Subcutaneous adipose tissue (tissue), 4 donors: ENCODE results near the gene DOK3. TPM values are rescaled to one million over a fixed set of nuclear protein-coding genes. Genes with fewer than 3 reads are reported as not detected.

Experiments
- CTCF ChIP-seq: fragments of 450-650 bp; IDR thresholded peaks from one replicate; pipeline ENCODE4 v1.5.1; 2016; ENCODE audit warnings: low read depth, mild to moderate bottlenecking, control low read depth, antibody characterized with exemption, moderate library complexity
- total RNA-seq, 4 donors: library from RNA; depleted of rRNA; stranded (reverse); fragments of >200 nt; gene quantifications; one replicate each; pipeline ENCODE4 v1.1.0, GENCODE V29; 2016

DOK3 gene
- total RNA-seq, 4 donors from 2014 or later = 8.5 to 20.6 (median 11.0) TPM

GRCh38 chr5:177511181-177511580 is 1.6 kb upstream of the DOK3 start:
- no peak for TF ChIP-seq CTCF

DNA sequence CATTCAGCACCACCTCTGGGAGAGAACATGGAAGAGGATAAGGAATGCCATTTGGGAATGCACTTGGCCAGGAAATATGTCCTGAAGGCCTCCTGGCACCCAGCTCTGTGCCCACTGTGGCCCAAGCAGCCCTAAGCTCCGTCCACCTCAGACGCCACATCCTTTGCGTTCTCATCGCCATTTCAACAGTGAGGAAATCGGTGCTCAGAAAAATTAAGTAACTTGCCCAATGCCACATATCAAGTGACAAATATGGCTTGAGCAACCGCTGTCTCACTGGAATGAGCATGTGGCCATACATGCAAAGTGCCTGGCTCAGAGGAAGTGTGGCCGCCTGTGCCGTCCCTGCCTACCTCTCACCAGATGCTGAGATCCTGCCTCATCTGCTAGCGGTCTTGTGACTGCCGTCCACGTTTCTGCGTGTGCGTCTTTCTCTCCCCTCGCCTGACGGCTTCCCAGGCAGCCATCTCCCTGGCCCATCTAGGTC is 984 bp upstream of the DOK3 start:
- no peak for TF ChIP-seq CTCF

DNA sequence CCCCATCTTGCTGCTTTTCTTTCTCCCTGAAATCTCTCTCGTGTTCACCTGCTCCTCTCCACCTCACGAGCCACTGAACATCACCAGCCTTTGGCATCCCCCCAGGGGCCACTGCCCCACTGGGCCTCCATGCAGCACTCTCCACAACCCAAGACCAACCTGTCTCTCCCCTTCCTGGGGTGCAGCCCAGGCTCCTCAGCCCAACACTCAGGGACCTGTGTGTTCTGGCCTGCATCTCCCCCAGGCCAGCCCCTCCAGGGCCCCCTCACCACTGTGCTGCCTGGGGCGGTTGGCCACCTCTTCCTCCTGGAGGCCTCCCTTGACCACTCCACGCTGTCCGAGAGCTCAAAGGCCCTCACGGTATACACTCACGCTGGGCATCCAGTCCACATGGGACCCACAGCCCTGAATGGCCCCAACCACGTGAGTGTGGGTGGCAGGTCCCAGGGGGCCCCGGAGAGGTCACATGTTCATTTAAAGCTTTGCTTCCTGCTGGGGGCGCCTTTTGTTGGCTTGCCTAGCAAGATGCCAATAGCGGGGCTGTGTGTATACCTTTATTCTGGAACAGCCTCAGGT is 453 bp upstream of the DOK3 start:
- TF ChIP-seq CTCF = no peak

GRCh38 chr5:177508837-177509236 is 789 bp downstream of the DOK3 start:
- TF ChIP-seq CTCF = no peak

DNA sequence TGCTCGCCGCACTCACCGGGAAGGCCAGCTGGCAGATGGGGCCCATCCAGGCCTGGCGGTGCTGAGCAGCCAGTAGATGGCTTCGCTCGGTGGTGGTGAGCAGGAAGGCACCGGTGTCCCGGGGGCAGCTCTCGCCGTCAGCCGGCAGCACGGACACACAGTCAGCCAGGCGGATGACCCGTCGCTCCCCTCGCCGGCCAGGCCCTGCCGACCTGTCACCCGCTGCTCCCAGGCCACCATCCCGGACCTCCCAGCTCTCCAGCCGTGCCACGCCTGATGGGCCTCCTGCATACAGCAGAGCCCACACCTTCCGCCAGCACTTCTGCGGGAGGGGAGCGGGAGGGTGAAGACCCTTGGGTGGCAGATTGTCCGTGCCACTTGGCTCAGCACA is 1.4 kb downstream of the DOK3 start:
- no peak for TF ChIP-seq CTCF

GRCh38 chr5:177507596-177508220 is 1.9 kb downstream of the DOK3 start:
- TF ChIP-seq CTCF = no peak

DNA sequence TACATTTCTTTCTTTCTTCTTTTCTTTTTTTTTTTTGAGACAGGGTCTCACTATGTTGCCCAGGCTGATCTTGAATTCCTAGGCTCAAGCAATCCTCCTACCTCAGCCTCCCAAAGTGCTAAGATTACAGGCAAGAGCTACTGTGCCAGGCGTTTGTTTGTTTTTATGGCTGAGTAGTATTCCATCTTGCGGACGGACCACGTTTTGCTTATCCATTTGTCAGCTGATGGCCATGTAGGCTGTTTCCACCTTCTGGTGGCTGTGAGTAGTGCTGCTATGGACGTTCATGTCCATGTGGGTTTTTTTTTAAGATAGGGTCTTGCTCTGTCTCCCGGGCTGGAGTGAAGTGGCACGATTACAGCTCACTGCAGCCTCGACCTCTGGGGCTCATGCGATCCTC is 2.5 kb downstream of the DOK3 start:
- TF ChIP-seq CTCF = no peak
